H1 (cell line): ENCODE data around the gene BCAR3. TPM values are rescaled to one million over a fixed set of nuclear protein-coding genes. Genes with fewer than 3 reads are reported as not detected.
A peak's percentile ranks its signal among the peaks of the same experiment; 100 is the strongest.

ENCODE experiments used
- CTCF ChIA-PET: fragments of 300-600 bp; sonication (Branson Sonifier 250); formaldehyde crosslinking; loops from one replicate; lab custom pipeline; 2021; ENCODE audit not compliant: partially characterized antibody; lab: Charles Lee
- POLR2A ChIA-PET: fragments of 300-600 bp; sonication (Branson Sonifier 250); formaldehyde crosslinking; loops from one replicate; lab custom pipeline; 2021; ENCODE audit warnings: inconsistent platforms; ENCODE audit not compliant: partially characterized antibody; lab: Charles Lee
- DNase-seq, 2 experiments: peaks; one replicate each; pipeline versions ENCODE4 v3.0.0 to v3.0.0-alpha.2; 2010 to 2022; ENCODE audit warnings: low spot score in 2 of 2, low read depth in 1 of 2, mixed read lengths in 1 of 2
- FAIRE-seq: peaks from 2 replicates; lab custom pipeline; 2011; peaks lifted over from hg19 to GRCh38; lab: Jason Lieb, UNC
- H2AFZ ChIP-seq: 2 replicates; pipeline ENCODE4 v1.8.1; 2012; ENCODE audit warnings: low read length, inconsistent platforms
- H2AK5ac ChIP-seq: 2 replicates; pipeline ENCODE4 v1.6.1; 2013; ENCODE audit warnings: low read depth, low read length
- H2BK120ac ChIP-seq: replicated peaks from 2 replicates; pipeline ENCODE3; 2013; ENCODE audit warnings: low read depth, low read length, inconsistent platforms
- H2BK12ac ChIP-seq: 2 replicates; pipeline ENCODE4 v1.6.1; 2013; ENCODE audit warnings: low read depth, low read length
- H2BK15ac ChIP-seq: 2 replicates; pipeline ENCODE4 v1.6.1; 2013; ENCODE audit warnings: low read length
- H2BK20ac ChIP-seq: 2 replicates; pipeline ENCODE4 v1.6.1; 2013; ENCODE audit warnings: low read length
- H2BK5ac ChIP-seq: 2 replicates; pipeline ENCODE4 v1.6.1; 2013; ENCODE audit warnings: low read depth, low read length
- H3K14ac ChIP-seq: 2 replicates; pipeline ENCODE4 v1.6.1; 2013; ENCODE audit warnings: inconsistent platforms; ENCODE audit not compliant: insufficient read length
- H3K18ac ChIP-seq: 2 replicates; pipeline ENCODE4 v1.6.1; 2013; ENCODE audit warnings: low read length; ENCODE audit errors: extremely low read depth
- H3K23ac ChIP-seq: 2 replicates; pipeline ENCODE4 v1.6.1; 2013; ENCODE audit warnings: inconsistent platforms; ENCODE audit not compliant: insufficient read length
- H3K23me2 ChIP-seq: 2 replicates; pipeline ENCODE4 v1.6.1; 2013; ENCODE audit warnings: low read depth, low read length
- H3K27ac ChIP-seq: 2 replicates; pipeline ENCODE4 v1.6.1; 2011; ENCODE audit warnings: low read depth, low read length, inconsistent platforms
- H3K27me3 ChIP-seq, 4 experiments: replicated peaks in 1 of 4; 1 replicate in 1 of 4; 2 replicates in 3 of 4; pipeline versions ENCODE4 v1.6.1 to v1.8.1; 2011 to 2013; ENCODE audit warnings: low read length in 3 of 4, mild to moderate bottlenecking in 3 of 4, inconsistent platforms in 2 of 4, mixed read lengths in 2 of 4, moderate library complexity in 1 of 4; ENCODE audit not compliant: control insufficient read depth in 3 of 4, insufficient read depth in 3 of 4; ENCODE audit errors: extremely low read depth in 1 of 4
- H3K36me3 ChIP-seq, 4 experiments: 2 replicates each; pipeline versions ENCODE4 v1.6.1 to v1.8.1; 2011 to 2013; ENCODE audit warnings: mild to moderate bottlenecking in 4 of 4, low read length in 3 of 4, moderate library complexity in 2 of 4, control low read depth in 1 of 4, inconsistent platforms in 1 of 4; ENCODE audit not compliant: insufficient read depth in 4 of 4, control insufficient read depth in 2 of 4
- H3K4ac ChIP-seq: replicated peaks from 2 replicates; pipeline ENCODE3; 2013; ENCODE audit warnings: low read length, low read depth, mixed read lengths, inconsistent platforms; ENCODE audit not compliant: insufficient read length
- H3K4me1 ChIP-seq, 4 experiments: replicated peaks in 1 of 4; 1 replicate in 1 of 4; 2 replicates in 3 of 4; pipeline versions ENCODE4 v1.6.1 to v1.8.1; 2011 to 2013; ENCODE audit warnings: low read length in 3 of 4, inconsistent platforms in 2 of 4, mixed read lengths in 1 of 4; ENCODE audit not compliant: insufficient read depth in 4 of 4, control insufficient read depth in 3 of 4
- H3K4me2 ChIP-seq, 2 experiments: 2 replicates each; pipeline versions ENCODE4 v1.6.1 to v1.8.1; 2011 to 2013; ENCODE audit warnings: low read depth in 2 of 2, low read length in 2 of 2, control low read depth in 1 of 2, inconsistent platforms in 1 of 2, mild to moderate bottlenecking in 1 of 2; ENCODE audit not compliant: insufficient read depth in 1 of 2
- H3K4me3 ChIP-seq, 4 experiments: fragments of 200-600, 300-600 bp in 1 of 4; sonication (generic), shearing (Covaris generic), sonication (Bioruptor Twin) in 1 of 4; 2 replicates each; pipeline versions ENCODE4 v1.5.1 to v1.8.1; 2011 to 2016; ENCODE audit warnings: low read length in 4 of 4, low read depth in 3 of 4, control low read depth in 2 of 4, inconsistent platforms in 2 of 4, mild to moderate bottlenecking in 2 of 4, mixed read lengths in 1 of 4, moderate library complexity in 1 of 4; ENCODE audit not compliant: insufficient read depth in 2 of 4; ENCODE audit errors: extremely low read depth in 1 of 4
- H3K56ac ChIP-seq: replicated peaks from 2 replicates; pipeline ENCODE3; 2013; ENCODE audit warnings: low read depth, mild to moderate bottlenecking, mixed read lengths, low read length, inconsistent platforms; ENCODE audit not compliant: insufficient read length
- H3K79me1 ChIP-seq: 2 replicates; pipeline ENCODE4 v1.6.1; 2013; ENCODE audit warnings: low read depth, low read length, control low read depth
- H3K79me2 ChIP-seq, 2 experiments: 2 replicates each; pipeline versions ENCODE4 v1.6.1 to v1.8.1; 2012 to 2013; ENCODE audit warnings: low read length in 2 of 2, mild to moderate bottlenecking in 2 of 2, inconsistent platforms in 1 of 2; ENCODE audit not compliant: insufficient read depth in 2 of 2, control insufficient read depth in 1 of 2
- H3K9ac ChIP-seq, 4 experiments: replicated peaks in 1 of 4; 1 replicate in 1 of 4; 2 replicates in 3 of 4; pipeline versions ENCODE4 v1.6.1 to v1.8.1; 2011 to 2013; ENCODE audit warnings: low read depth in 3 of 4, low read length in 3 of 4, control low read depth in 2 of 4, mild to moderate bottlenecking in 2 of 4, moderate library complexity in 2 of 4, inconsistent platforms in 1 of 4; ENCODE audit errors: extremely low read depth in 1 of 4
- H3K9me3 ChIP-seq, 2 experiments: 2 replicates each; pipeline versions ENCODE4 v1.6.1 to v1.8.1; 2012 to 2013; ENCODE audit warnings: mild to moderate bottlenecking in 2 of 2, moderate library complexity in 2 of 2, control low read depth in 1 of 2, inconsistent platforms in 1 of 2, low read depth in 1 of 2, low read length in 1 of 2, mixed read lengths in 1 of 2; ENCODE audit not compliant: insufficient read depth in 2 of 2
- H4K20me1 ChIP-seq, 2 experiments: replicated peaks in 1 of 2; 2 replicates each; pipeline versions ENCODE3 to v1.8.1; 2011 to 2013; ENCODE audit warnings: inconsistent platforms in 2 of 2, low read length in 2 of 2, mild to moderate bottlenecking in 1 of 2; ENCODE audit not compliant: insufficient read depth in 2 of 2, control insufficient read depth in 1 of 2
- H4K5ac ChIP-seq: 2 replicates; pipeline ENCODE4 v1.6.1; 2013; ENCODE audit warnings: low read length, low read depth, mixed read lengths, inconsistent platforms; ENCODE audit not compliant: insufficient read length
- H4K8ac ChIP-seq: 2 replicates; pipeline ENCODE4 v1.8.0; 2013; ENCODE audit warnings: mild to moderate bottlenecking, moderate library complexity, low read length, inconsistent platforms; ENCODE audit not compliant: insufficient read depth; ENCODE audit errors: extremely low read depth
- H4K91ac ChIP-seq: replicated peaks from 2 replicates; pipeline ENCODE3; 2013; ENCODE audit warnings: low read length, mixed read lengths, inconsistent platforms; ENCODE audit not compliant: insufficient read length
- HDAC2 ChIP-seq, 2 experiments: fragments of 300-600 bp in 1 of 2; sonication (generic) in 1 of 2; IDR thresholded peaks; 2 replicates each; pipeline ENCODE4 v1.6.1; 2011 to 2012; ENCODE audit warnings: low read depth in 2 of 2, low read length in 2 of 2, mild to moderate bottlenecking in 2 of 2, moderate library complexity in 2 of 2, borderline replicate concordance in 1 of 2, inconsistent platforms in 1 of 2
- WGBS, 2 experiments: shearing (Covaris generic) in 1 of 2; methylation state at CpG; one replicate each; pipeline versions ENCODE4 v1.1.6 to v1.1.7; 2013 to 2015; ENCODE audit warnings: low lambda C conversion rate in 2 of 2, mixed read lengths in 2 of 2, inconsistent platforms in 1 of 2, low coverage in 1 of 2, missing lambda C conversion rate in 1 of 2; ENCODE audit not compliant: insufficient replicate concordance in 2 of 2, insufficient coverage in 1 of 2, insufficient read length in 1 of 2; ENCODE audit errors: extremely low coverage in 1 of 2, missing lambda C conversion rate in 1 of 2; 5-methylcytosine and 5-hydroxymethylcytosine counted together
- polyA plus RNA-seq, 7 experiments: library from polyadenylated mRNA; depleted of rRNA in 3 of 7; stranded (reverse) in 5 of 7; unstranded in 2 of 7; fragments of >200 nt in 5 of 7; fragments of 200-250 nt in 2 of 7; gene quantifications; 1 replicate in 5 of 7; 2 replicates in 1 of 7; 4 replicates in 1 of 7; pipeline versions ENCODE4 v1.2.1 to v1.2.3, GENCODE V29; 2011 to 2013; ENCODE audit warnings: missing spikeins in 2 of 7, mixed read lengths in 2 of 7
- total RNA-seq: library from RNA; stranded (reverse); fragmentation: NEBNext Ultra II Directional; extraction: Animal tissue kit (Norgen Biotek cat#: 25700); gene quantifications from 2 replicates; pipeline ENCODE4 v1.2.1, GENCODE V29; 2021

Gene BCAR3
- total and polyA plus RNA-seq, 2 of the 8 experiments (the other 6 are each of a cell fraction or from before 2014, with no cell fraction given) = 5.6 to 9.2 TPM

DNA sequence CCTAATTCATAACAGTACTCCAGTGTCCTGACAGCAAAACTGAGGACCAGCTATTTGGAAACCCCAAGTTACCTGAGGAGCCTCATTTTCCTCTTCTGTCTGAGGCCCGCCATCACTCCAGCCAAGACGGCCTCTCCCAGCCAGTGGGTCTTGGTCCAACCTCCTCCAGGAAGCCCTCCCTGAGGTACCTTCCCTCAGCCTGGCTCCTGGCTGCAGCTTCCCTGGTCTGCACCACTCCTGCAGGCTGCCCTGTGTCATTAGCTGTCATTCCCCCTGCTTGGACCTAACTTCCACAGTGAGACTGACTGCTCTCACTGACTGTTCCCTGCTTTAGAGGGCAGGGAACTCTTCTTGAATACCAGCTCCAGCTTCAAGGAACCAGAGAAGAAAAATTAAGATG, 33.0 kb downstream of the BCAR3 start:
- FAIRE-seq (no peak), DNase-seq (no peak)
- H3K56ac ChIP-seq = no peak overlapping the region
- no peak overlapping the region for H3K4me2 ChIP-seq
- H4K20me1 ChIP-seq = no peaks in the 10 kb centered on the region
- no peaks in the 10 kb centered on the region for H3K79me2 ChIP-seq
- H3K23me2 ChIP-seq = no peaks in the 10 kb centered on the region
- no peak overlapping the region for H3K4ac ChIP-seq
- H3K9ac ChIP-seq = no peak overlapping the region
- no peaks in the 10 kb centered on the region for H3K9me3 ChIP-seq
- 0 out of 2 replicates have a peak overlapping the region, but pooled peaks have one; percentile 89 for H2BK15ac ChIP-seq
- H2BK12ac ChIP-seq = no peak overlapping the region
- no peaks in the 10 kb centered on the region for H3K27me3 ChIP-seq
- H4K8ac ChIP-seq = no peak overlapping the region
- no peak overlapping the region for H2BK5ac ChIP-seq
- H3K4me3 ChIP-seq = no peak overlapping the region
- no peak overlapping the region for H3K27ac ChIP-seq
- no peak overlapping the region for H2BK120ac ChIP-seq
- peaks cover 4 to 13% (median 4%) of the 10 kb centered on the region in 4 experiments; a peak in 5 of 7 replicates for H3K4me1 ChIP-seq
- ChIA-PET CTCF (interaction anchor here (0.9 to 31.2 kb wide), 8 partner anchors 10 to 196 kb away, joined by 3 to 620 read pairs (median 4); no protein-coding TSS in a partner anchor), POLR2A (interaction anchor here (0.5 to 1.1 kb wide), 4 partner anchors 10 to 189 kb away, joined by 3 read pairs; no protein-coding TSS in a partner anchor)
- H4K5ac ChIP-seq = no peak overlapping the region
- H2BK20ac ChIP-seq = no peak overlapping the region
- 100% methylated on average over 2 of the region's 2 CpGs; no CpG with 5 or more reads in 1 of the 2 experiments for WGBS, 2 experiments
- 0 out of 2 replicates have a peak overlapping the region, but pooled peaks have one; percentile 32 for H3K18ac ChIP-seq
- H2AK5ac ChIP-seq = no peak overlapping the region
- no peak overlapping the region for H3K14ac ChIP-seq
- H3K23ac ChIP-seq = no peak overlapping the region
- H3K36me3 ChIP-seq = no peaks in the 10 kb centered on the region
- H4K91ac ChIP-seq = no peak overlapping the region
- no peaks in the 10 kb centered on the region; the same call in 1 of the 2 replicates for H3K79me1 ChIP-seq
- TF ChIP-seq HDAC2 (IDR thresholded peaks at IDR 0.05; ENCODE audit: borderline replicate concordance in 1 of 2, low read depth in 2 of 2, low read length in 2 of 2) = no peak
- TF ChIP-seq, all 59 proteins: peak for 0
- H2AFZ ChIP-seq = no peak overlapping the region
